ENCODE results near the gene ANAPC4. TPM values are rescaled to one million over a fixed set of nuclear protein-coding genes. Genes with fewer than 3 reads are reported as not detected.

The ANAPC4 gene
- total and polyA plus RNA-seq, 2 of the 13 experiments (the other 11 are each of a cell fraction or from before 2014, with no cell fraction given) = 14.5 to 30.2 TPM

DNA sequence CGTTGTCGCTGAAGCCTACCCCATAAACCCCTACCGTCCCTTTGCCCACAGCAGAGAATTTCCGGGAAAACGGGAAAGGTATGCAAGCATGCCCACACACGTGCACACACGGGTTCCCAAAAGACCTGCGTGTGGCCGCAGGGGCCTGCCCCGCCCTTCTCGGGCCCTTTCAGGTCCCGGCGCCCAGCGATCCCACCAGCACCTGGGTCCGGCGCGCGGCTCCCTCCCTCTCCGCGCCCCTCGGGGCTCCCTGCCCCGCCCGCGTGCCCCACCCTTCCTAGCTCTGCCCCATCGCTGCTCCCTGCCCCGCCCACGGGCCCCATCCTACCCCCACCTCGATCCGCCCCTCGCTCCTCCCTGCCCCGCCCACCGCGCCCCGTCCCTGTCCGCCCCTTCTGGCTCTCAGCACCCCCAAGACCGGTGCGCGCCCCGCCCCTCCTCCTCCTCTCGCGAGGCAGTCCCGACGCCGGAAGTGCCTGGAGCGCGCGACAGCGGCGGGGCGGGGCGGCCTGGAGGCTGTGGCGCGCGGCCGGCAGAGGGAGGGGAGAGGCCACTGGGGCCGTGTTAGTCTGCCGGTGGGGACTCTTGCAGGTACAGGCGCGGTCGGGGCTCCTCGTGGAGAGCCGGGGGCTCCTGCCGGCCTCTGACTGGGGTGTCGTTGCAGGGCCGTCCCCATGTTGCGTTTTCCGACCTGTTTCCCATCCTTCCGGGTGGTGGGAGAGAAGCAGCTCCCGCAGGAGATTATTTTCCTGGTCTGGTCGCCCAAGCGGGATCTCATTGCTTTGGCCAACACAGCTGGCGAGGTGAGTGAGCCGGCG is at the start of gene ANAPC4 (continued):
- TF ChIP-seq ZNF281 (CRISPR knock-in tag; IDR thresholded peaks at IDR 0.05; ENCODE audit: borderline replicate concordance) (peak; percentile 43; the same call in 1 of the 2 replicates), ZNF451 (CRISPR knock-in tag; IDR thresholded peaks at IDR 0.05) (no peak), ZNF383 (CRISPR knock-in tag; IDR thresholded peaks at IDR 0.05; ENCODE audit: borderline replicate concordance) (no peak), ZHX2 (IDR thresholded peaks at IDR 0.05; ENCODE audit: low read depth) (no peak), ZHX2 (CRISPR knock-in tag; IDR thresholded peaks at IDR 0.05; ENCODE audit: borderline replicate concordance) (no peak), PHF20 (CRISPR knock-in tag; IDR thresholded peaks at IDR 0.05) (peak; percentile 72; the same call in 1 of the 2 replicates), SATB2 (CRISPR knock-in tag; IDR thresholded peaks at IDR 0.05) (no peak), NAIF1 (CRISPR knock-in tag; IDR thresholded peaks at IDR 0.05; ENCODE audit: borderline replicate concordance) (peak; percentile 31; the same call in 1 of the 2 replicates), ADNP (CRISPR knock-in tag; IDR thresholded peaks at IDR 0.05) (no peak), SKIL (CRISPR knock-in tag; IDR thresholded peaks at IDR 0.05; ENCODE audit: borderline replicate concordance) (no peak), HOXA7 (CRISPR knock-in tag; IDR thresholded peaks at IDR 0.05) (no peak), REL (CRISPR knock-in tag; conservative IDR thresholded peaks at IDR 0.05) (no peak), ZSCAN22 (CRISPR knock-in tag; IDR thresholded peaks at IDR 0.05) (no peak), ZNF614 (CRISPR knock-in tag; IDR thresholded peaks at IDR 0.05; ENCODE audit: borderline replicate concordance) (no peak)
- TF ChIP-seq, protein P1, sequence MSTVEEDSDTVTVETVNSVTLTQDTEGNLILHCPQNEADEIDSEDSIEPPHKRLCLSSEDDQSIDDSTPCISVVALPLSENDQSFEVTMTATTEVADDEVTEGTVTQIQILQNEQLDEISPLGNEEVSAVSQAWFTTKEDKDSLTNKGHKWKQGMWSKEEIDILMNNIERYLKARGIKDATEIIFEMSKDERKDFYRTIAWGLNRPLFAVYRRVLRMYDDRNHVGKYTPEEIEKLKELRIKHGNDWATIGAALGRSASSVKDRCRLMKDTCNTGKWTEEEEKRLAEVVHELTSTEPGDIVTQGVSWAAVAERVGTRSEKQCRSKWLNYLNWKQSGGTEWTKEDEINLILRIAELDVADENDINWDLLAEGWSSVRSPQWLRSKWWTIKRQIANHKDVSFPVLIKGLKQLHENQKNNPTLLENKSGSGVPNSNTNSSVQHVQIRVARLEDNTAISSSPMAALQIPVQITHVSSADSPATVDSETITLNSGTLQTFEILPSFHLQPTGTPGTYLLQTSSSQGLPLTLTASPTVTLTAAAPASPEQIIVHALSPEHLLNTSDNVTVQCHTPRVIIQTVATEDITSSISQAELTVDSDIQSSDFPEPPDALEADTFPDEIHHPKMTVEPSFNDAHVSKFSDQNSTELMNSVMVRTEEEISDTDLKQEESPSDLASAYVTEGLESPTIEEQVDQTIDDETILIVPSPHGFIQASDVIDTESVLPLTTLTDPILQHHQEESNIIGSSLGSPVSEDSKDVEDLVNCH (CRISPR knock-in tag; IDR thresholded peaks at IDR 0.05) = no peak
